Left ventricle myocardium inferior (tissue), 1 donor: ENCODE data around the gene PLAGL1. TPM values are rescaled to one million over a fixed set of nuclear protein-coding genes. Genes with fewer than 3 reads are reported as not detected.

Source experiments
- DNase-seq: peaks from one replicate; pipeline ENCODE4 v3.0.0-alpha.2; 2020
- H3K27ac ChIP-seq: fragments of 200-600 bp; replicated peaks from 2 replicates; pipeline ENCODE4 v1.8.0; 2021
- H3K27me3 ChIP-seq: fragments of 200-600 bp; 2 replicates; pipeline ENCODE4 v1.8.0; 2021; ENCODE audit warnings: low read depth
- H3K36me3 ChIP-seq: fragments of 200-600 bp; 2 replicates; pipeline ENCODE4 v1.8.0; 2021
- H3K4me1 ChIP-seq: fragments of 200-600 bp; 2 replicates; pipeline ENCODE4 v1.8.0; 2021
- H3K4me3 ChIP-seq: fragments of 200-600 bp; 2 replicates; pipeline ENCODE4 v1.8.0; 2021; ENCODE audit warnings: mild to moderate bottlenecking, moderate library complexity
- H3K9me3 ChIP-seq: fragments of 200-600 bp; replicated peaks from 2 replicates; pipeline ENCODE4 v1.8.0; 2021
- CTCF ChIP-seq: fragments of 200-600 bp; IDR thresholded peaks from 2 replicates; pipeline ENCODE4 v1.8.0; 2021; ENCODE audit warnings: antibody characterized with exemption, mild to moderate bottlenecking, borderline replicate concordance
- intact Hi-C: fragments of 100-400 bp; cut with micrococcal nuclease; formaldehyde crosslinking; loops from one replicate; pipeline ENCODE4 v1.11.0; 2022
- total RNA-seq: library from RNA; stranded (reverse); fragmentation: NEBNext Ultra II Directional; extraction: Animal tissue kit (Norgen Biotek cat#: 25700); gene quantifications from one replicate; pipeline ENCODE4 v1.2.1, GENCODE V29; 2021
- donor health status: DM: no; HTN: yes; CAD: no; lungs with severe emphysema.

PLAGL1 gene
- total RNA-seq, 1 donor from 2014 or later: 10.5 TPM

DNA sequence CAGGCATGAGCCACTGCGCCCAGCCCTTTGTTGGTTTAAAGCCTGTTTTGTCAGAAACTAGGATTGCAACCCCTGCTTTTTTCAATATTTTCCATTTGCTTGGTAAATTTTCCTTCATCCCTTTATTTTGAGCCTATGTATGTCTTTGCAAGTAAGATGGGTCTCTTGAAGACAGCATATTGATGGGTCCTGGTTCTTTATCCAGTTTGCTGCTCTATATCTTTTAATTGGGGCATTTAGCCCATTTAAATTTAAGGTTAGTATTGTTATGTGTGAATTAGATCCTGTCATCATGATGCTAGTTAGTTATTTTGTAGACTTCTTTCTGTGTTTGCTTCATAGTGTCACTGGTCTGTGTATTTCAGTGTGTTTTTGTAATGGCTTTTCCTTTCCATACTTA is 97.0 kb downstream of the PLAGL1 start:
- Histone ChIP-seq H3K27me3 (no peaks in the 10 kb centered on the region), H3K27ac (no peak overlapping the region), H3K4me1 (no peaks in the 10 kb centered on the region), H3K36me3 (no peaks in the 10 kb centered on the region), H3K9me3 (peaks cover 52% of the 10 kb centered on the region), H3K4me3 (no peak overlapping the region)
- TF ChIP-seq CTCF: no peak
- no peak for DNase-seq
- intact Hi-C loops: no loop called here

- H3K27me3 ChIP-seq: no peaks in the 10 kb centered on the region
- DNase-seq: no peak
Measured at GRCh38 chr6:143902827-143903226, 105.2 kb downstream of the PLAGL1 start.

GRCh38 chr6:143901885-143902750 is 105.9 kb downstream of the PLAGL1 start:
- Histone ChIP-seq H3K27ac (peak overlapping the region; percentile 67), H3K36me3 (no peaks in the 10 kb centered on the region), H3K9me3 (peaks cover 5% of the 10 kb centered on the region), H3K4me1 (peaks cover 17% of the 10 kb centered on the region), H3K27me3 (no peaks in the 10 kb centered on the region), H3K4me3 (peak overlapping the region; percentile 2)
- peak; percentile 18 for DNase-seq
- intact Hi-C loops: no loop called here
- TF ChIP-seq CTCF: no peak

More at GRCh38 chr6:143902827-143903226, 105.2 kb downstream of the PLAGL1 start:
- Histone ChIP-seq H3K4me3 (no peak overlapping the region), H3K9me3 (peaks cover 11% of the 10 kb centered on the region), H3K4me1 (peaks cover 17% of the 10 kb centered on the region), H3K27ac (peak overlapping the region; percentile 67), H3K36me3 (no peaks in the 10 kb centered on the region)
- no peak for TF ChIP-seq CTCF
- intact Hi-C loops: no loop called here

DNA sequence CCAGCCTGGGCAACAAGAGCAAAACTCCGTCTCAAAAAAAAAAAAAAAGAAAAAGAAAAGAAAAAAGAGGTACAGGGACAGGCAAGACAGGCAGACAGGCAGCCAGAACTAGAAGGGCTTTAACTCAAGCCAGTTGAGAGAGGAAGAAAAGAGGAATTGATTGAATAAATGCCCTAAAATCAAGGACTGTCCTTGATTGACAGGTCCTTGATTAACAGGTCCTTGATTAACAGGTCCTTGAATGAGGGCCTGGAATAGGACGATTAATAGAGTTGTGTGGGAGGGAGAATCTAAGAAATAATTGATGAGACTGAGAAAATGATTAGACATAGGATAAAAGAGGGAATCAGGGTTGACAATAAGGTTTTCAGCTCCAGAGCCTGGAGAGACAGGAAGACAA is 107.7 kb downstream of the PLAGL1 start:
- no peak overlapping the region for H3K27ac ChIP-seq
- H3K27me3 ChIP-seq: no peaks in the 10 kb centered on the region
- DNase-seq: no peak
- H3K36me3 ChIP-seq: no peaks in the 10 kb centered on the region
- no peak for TF ChIP-seq CTCF
- H3K9me3 ChIP-seq: peaks cover 3% of the 10 kb centered on the region
- peaks cover 17% of the 10 kb centered on the region for H3K4me1 ChIP-seq
- intact Hi-C loops: no loop called here
- H3K4me3 ChIP-seq: no peak overlapping the region

DNA sequence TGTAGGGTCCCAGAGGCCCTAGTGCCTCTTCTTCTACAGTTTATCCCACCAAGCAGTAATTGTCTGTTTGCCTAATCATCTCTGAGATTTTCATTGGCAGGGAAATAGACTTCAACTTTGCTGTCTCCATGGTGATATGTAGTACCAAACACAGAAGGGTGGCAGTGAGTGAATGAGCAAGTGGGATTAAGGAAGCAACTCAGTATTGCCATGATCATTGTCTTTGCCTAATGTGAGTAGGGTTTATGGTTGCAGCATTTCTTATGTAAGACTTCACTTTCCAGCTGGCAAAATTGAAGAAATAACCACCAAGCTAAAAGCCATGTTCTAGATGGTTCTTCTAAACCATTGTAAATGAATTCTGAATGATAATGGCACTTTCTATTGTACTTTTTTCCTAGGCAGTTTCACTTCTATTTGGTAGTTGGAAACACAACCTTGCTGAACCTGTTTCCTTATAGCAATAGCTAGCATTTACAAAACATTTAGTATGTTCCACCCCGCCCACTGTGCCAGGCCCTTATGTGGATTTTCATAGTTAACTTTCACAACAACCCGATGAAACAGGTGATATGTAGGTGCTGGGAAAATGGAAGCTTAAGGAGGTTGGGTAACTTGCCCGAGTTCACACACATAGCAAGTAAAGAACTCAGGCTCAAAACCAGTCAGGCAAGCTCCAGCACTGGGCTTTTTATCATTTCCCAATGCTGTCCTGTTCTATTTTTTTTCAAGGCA is 111.8 kb downstream of the PLAGL1 start:
- Histone ChIP-seq H3K27me3 (no peaks in the 10 kb centered on the region), H3K36me3 (no peaks in the 10 kb centered on the region), H3K4me3 (no peak overlapping the region), H3K27ac (no peak overlapping the region), H3K4me1 (no peaks in the 10 kb centered on the region), H3K9me3 (no peaks in the 10 kb centered on the region)
- no peak for DNase-seq
- no peak for TF ChIP-seq CTCF
- intact Hi-C loops: no loop called here
